Hematopoietic multipotent progenitor cell treated with erythropoietin and hydrocortisone succinate and interleukin-3 and kit ligand, for 4 days (in vitro differentiated cells): ENCODE results near the gene IFNG.
A peak's percentile ranks its signal among the peaks of the same experiment; 100 is the strongest.

Experiments used
- DNase-seq: peaks from one replicate; pipeline ENCODE4 v3.0.0-alpha.2; 2015

IFNG gene

GRCh38 chr12:68114606-68115005 is 44.9 kb downstream of the IFNG start:
- no peak for DNase-seq

DNA sequence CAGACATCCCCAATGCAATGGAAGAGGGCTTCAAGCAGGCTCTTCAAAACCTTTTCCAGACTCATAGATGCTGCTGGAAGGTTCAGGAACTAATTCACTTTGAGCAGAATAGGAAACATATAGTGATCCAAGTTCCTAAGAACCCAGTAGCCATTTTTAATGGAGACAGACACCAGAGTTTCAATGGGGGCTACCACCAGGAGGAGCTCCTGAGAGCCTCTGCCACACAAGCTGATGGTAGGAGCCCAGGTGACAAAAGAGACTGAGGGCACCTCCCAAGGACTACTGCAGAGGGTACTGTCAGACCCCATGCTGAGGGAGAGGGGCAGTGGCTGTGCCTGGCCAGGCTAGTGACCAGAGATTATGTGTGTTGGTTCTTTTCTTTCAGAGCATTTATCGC is 45.9 kb downstream of the IFNG start:
- DNase-seq: peak; percentile 21

GRCh38 chr12:68111995-68112394 is 47.5 kb downstream of the IFNG start:
- no peak for DNase-seq

DNA sequence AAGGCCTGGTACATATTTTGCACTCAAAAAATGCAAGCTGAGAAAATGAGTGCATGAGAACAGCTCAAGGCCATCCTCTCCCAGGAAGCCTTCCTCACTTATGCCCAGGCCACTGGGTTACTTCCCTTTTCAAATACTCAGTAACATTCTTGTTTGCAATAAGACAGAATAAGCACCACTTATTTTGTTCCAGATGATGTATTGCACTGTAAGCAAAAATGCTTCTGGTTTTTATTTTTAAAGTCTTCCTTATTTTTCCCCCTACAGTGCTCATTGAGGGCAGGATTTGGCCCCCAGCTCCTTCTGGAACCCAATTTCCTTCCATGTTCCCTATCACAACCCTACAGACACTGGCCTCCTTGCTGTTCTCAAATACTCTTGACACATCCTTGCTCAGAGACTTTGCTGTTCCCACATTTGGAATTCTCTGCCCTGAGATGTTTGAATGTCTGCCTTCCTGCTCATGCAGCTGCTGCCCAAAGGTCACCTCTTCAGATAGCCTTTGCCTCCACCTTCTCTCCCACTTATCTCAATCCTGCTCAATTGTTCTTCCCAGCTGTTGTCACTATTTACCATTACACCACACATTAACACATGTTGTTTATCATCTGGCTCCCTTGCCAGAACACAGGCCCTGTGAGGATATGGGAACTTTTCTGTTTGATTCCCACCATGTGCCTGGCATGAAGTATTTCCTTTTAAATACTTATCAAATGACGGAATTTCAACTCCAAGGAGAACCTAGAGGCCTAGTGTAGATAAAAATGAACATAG is 49.9 kb downstream of the IFNG start:
- no peak for DNase-seq

- DNase-seq: no peak
Measured at GRCh38 chr12:68109001-68109400, 50.5 kb downstream of the IFNG start.

GRCh38 chr12:68106660-68107059 is 52.9 kb downstream of the IFNG start:
- no peak for DNase-seq

DNA sequence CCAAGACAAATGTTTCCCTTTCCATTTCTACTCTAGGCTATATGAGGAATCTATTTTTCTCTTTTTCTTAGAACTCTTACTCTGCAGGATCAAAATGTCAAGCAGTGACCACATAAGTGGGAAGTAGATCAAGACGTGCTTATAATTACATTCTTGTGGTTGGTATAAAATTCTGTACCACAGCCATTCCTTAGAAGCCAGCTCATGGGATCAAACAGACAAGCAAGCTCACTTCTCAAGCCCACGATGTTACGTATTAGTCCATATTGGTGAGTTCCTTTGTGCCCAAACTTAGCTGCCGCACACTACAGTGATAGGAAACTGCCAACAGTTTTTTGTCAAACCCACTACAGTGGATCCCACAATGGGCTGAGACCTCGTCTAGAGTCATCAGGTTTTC is 53.4 kb downstream of the IFNG start:
- DNase-seq: peak; percentile 4
